Stomach (tissue), 9 donors: Measurements from ENCODE around the gene MED31. TPM values are rescaled to one million over a fixed set of nuclear protein-coding genes. Genes with fewer than 3 reads are reported as not detected.

Experiments used
- DNase-seq, 2 donors: peaks; one replicate each; pipeline versions ENCODE4 v3.0.0 to v3.0.0-alpha.2; 2013 to 2019
- H3K27ac ChIP-seq, 5 donors: fragments of 200-600 bp in 4 of 5; sonication (generic) in 4 of 5; one replicate each; pipeline ENCODE4 v1.5.1; 2013 to 2019; ENCODE audit warnings: mild to moderate bottlenecking in 1 of 5, moderate library complexity in 1 of 5
- H3K27me3 ChIP-seq, 3 donors: fragments of 200-600 bp; sonication (generic); one replicate each; pipeline ENCODE4 v1.5.1; 2017 to 2019; ENCODE audit warnings: mixed run types in 1 of 3
- H3K36me3 ChIP-seq, 4 donors: fragments of 200-600 bp; sonication (generic); 1 replicate in 3 of 4; 2 replicates in 1 of 4; pipeline ENCODE4 v1.5.1; 2016 to 2019
- H3K4me1 ChIP-seq, 4 donors: fragments of 200-600 bp; sonication (generic); one replicate each; pipeline ENCODE4 v1.5.1; 2016 to 2019
- H3K4me3 ChIP-seq, 4 donors: fragments of 200-600 bp; sonication (generic) in 3 of 4; one replicate each; pipeline ENCODE4 v1.5.1; 2016 to 2019; ENCODE audit warnings: mild to moderate bottlenecking in 1 of 4
- H3K9me3 ChIP-seq, 4 donors: fragments of 200-600 bp; sonication (generic); one replicate each; pipeline ENCODE4 v1.5.1; 2016 to 2019
- CTCF ChIP-seq, 7 experiments: fragments of 450-650 bp in 4 of 7; fragments of 200-600 bp in 3 of 7; sonication (generic) in 3 of 7; IDR thresholded peaks; one replicate each; pipeline ENCODE4 v1.5.1; 2016 to 2019; ENCODE audit warnings: antibody characterized with exemption in 7 of 7, control low read depth in 2 of 7, mild to moderate bottlenecking in 1 of 7
- EP300 ChIP-seq: sonication (generic); formaldehyde crosslinking; IDR thresholded peaks from one replicate; pipeline ENCODE4 v1.6.1; 2017; ENCODE audit warnings: antibody characterized with exemption
- POLR2A ChIP-seq, 4 donors: fragments of 450-650 bp; IDR thresholded peaks; one replicate each; pipeline ENCODE4 v1.6.1; 2016; ENCODE audit warnings: antibody characterized with exemption in 4 of 4, control low read depth in 2 of 4, mild to moderate bottlenecking in 1 of 4, moderate library complexity in 1 of 4
- POLR2AphosphoS5 ChIP-seq, 3 donors: sonication (generic); formaldehyde crosslinking; IDR thresholded peaks; one replicate each; pipeline ENCODE4 v1.6.1; 2016; ENCODE audit warnings: antibody characterized with exemption in 3 of 3
- WGBS, 5 donors: extraction: QIAGEN DNeasy Blood & Tissue Kit in 3 of 5; methylation state at CpG; one replicate each; pipeline versions ENCODE4 v1.1.5 to v1.1.7; 2013 to 2018; 5-methylcytosine and 5-hydroxymethylcytosine counted together
- intact Hi-C: fragments of 100-400 bp; cut with DNase I; formaldehyde crosslinking; loops from one replicate; pipeline ENCODE4 v1.15.1; 2023; ENCODE audit warnings: low total_unique reads
- polyA plus RNA-seq, 3 donors: library from polyadenylated mRNA; stranded (reverse); fragments of 200-250 nt; gene quantifications; one replicate each; pipeline ENCODE4 v1.2.3, GENCODE V29; 2013
- total RNA-seq, 5 donors: library from RNA; depleted of rRNA; stranded (reverse); fragments of >200 nt; gene quantifications; one replicate each; pipeline versions ENCODE4 v1.1.0 to v1.2.3, GENCODE V29; 2014 to 2016
- donor health status: healthy with polysubstance abuse.
- donor health status: Bipolar disorder and iron deficiency.
- donor health status: healthy.

Gene MED31
- total and polyA plus RNA-seq, 8 donors = 1.4 to 28.4 (median 12.7) TPM; not detected in 1

- H3K4me3 ChIP-seq = no peak overlapping the region
- 88 to 95% (median 94%) methylated on average over 2 of the region's 2 CpGs for WGBS, 5 donors
- no peaks in the 10 kb centered on the region for H3K27me3 ChIP-seq
- TF ChIP-seq EP300 (no peak), CTCF (IDR thresholded peaks at IDR 0.05) (no peak), POLR2A (IDR thresholded peaks at IDR 0.05) (no peak), POLR2AphosphoS5 (IDR thresholded peaks at IDR 0.05) (no peak)
- intact Hi-C loops = no loop called here
- no peaks in the 10 kb centered on the region for H3K9me3 ChIP-seq
- peaks cover 20 to 45% (median 34%) of the 10 kb centered on the region in 4 donors for H3K4me1 ChIP-seq
- no peak overlapping the region for H3K27ac ChIP-seq
- peaks cover 16 to 68% (median 61%) of the 10 kb centered on the region in 4 donors for H3K36me3 ChIP-seq
- DNase-seq = no peak
Observed at GRCh38 chr17:6602141-6602540, 49.3 kb downstream of the MED31 start.

- DNase-seq = peak in 1 of 2 donors; percentile 46
- H3K27ac ChIP-seq = peak overlapping the region in 4 of 5 donors; percentile 20 to 72 (median 39)
Observed at GRCh38 chr17:6599364-6599763, 52.0 kb downstream of the MED31 start.

GRCh38 chr17:6597727-6598126, 53.7 kb downstream of the MED31 start:
- 9 to 49% (median 46%) methylated on average over 1 of the region's 1 CpG for WGBS, 5 donors
- no peaks in the 10 kb centered on the region for H3K9me3 ChIP-seq
- no peak for DNase-seq
- peak overlapping the region in 4 of 5 donors; percentile 20 to 72 (median 39) for H3K27ac ChIP-seq
- H3K36me3 ChIP-seq = peaks cover 22 to 74% (median 71%) of the 10 kb centered on the region in 4 donors
- H3K27me3 ChIP-seq = no peaks in the 10 kb centered on the region
- H3K4me1 ChIP-seq = peaks cover 20 to 41% (median 29%) of the 10 kb centered on the region in 4 donors
- TF ChIP-seq EP300 (no peak), POLR2AphosphoS5 (IDR thresholded peaks at IDR 0.05) (no peak), POLR2A (IDR thresholded peaks at IDR 0.05) (no peak), CTCF (IDR thresholded peaks at IDR 0.05) (no peak)
- H3K4me3 ChIP-seq = no peak overlapping the region
- intact Hi-C loops = no loop called here

More at GRCh38 chr17:6599364-6599763, 52.0 kb downstream of the MED31 start:
- peaks cover 20 to 46% (median 34%) of the 10 kb centered on the region in 4 donors for H3K4me1 ChIP-seq
- no peak overlapping the region for H3K4me3 ChIP-seq
- no peaks in the 10 kb centered on the region for H3K9me3 ChIP-seq
- TF ChIP-seq POLR2AphosphoS5 (IDR thresholded peaks at IDR 0.05) (peak in 1 of 3 donors; percentile 65), EP300 (no peak), POLR2A (IDR thresholded peaks at IDR 0.05) (no peak), CTCF (IDR thresholded peaks at IDR 0.05) (no peak)
- peaks cover 10 to 63% (median 57%) of the 10 kb centered on the region in 4 donors for H3K36me3 ChIP-seq
- no peaks in the 10 kb centered on the region for H3K27me3 ChIP-seq
- intact Hi-C loops = no loop called here

GRCh38 chr17:6596941-6597340, 54.5 kb downstream of the MED31 start:
- no peak for DNase-seq
- 92 to 97% (median 94%) methylated on average over 4 of the region's 4 CpGs for WGBS, 5 donors
- H3K27ac ChIP-seq = no peak overlapping the region
- no peak overlapping the region for H3K4me3 ChIP-seq
- no peaks in the 10 kb centered on the region for H3K27me3 ChIP-seq
- peaks cover 22 to 76% (median 69%) of the 10 kb centered on the region in 4 donors for H3K36me3 ChIP-seq
- no peak for TF ChIP-seq POLR2A (IDR thresholded peaks at IDR 0.05)
- TF ChIP-seq EP300 = no peak
- TF ChIP-seq POLR2AphosphoS5 (IDR thresholded peaks at IDR 0.05) = no peak
- TF ChIP-seq CTCF (IDR thresholded peaks at IDR 0.05) = no peak
- intact Hi-C loops = no loop called here
- H3K4me1 ChIP-seq = peaks cover 21 to 49% (median 30%) of the 10 kb centered on the region in 4 donors
- no peaks in the 10 kb centered on the region for H3K9me3 ChIP-seq
